GM21825 (cell line): ENCODE results near the gene ATXN1L.
A peak's percentile ranks its signal among the peaks of the same experiment; 100 is the strongest.
"Not testable (repeated sequence)": the region's sequence is repeated elsewhere in the genome, so short reads cannot be mapped to it uniquely, and the experiment has no call there.

ENCODE experiments used
- ATAC-seq: cut with Tn5 transposase; IDR thresholded peaks from one replicate; pipeline ENCODE4 v1.9.1; 2021; ENCODE audit warnings: mild to moderate bottlenecking, moderate library complexity; ENCODE audit not compliant: unreplicated experiment

ATXN1L gene

DNA sequence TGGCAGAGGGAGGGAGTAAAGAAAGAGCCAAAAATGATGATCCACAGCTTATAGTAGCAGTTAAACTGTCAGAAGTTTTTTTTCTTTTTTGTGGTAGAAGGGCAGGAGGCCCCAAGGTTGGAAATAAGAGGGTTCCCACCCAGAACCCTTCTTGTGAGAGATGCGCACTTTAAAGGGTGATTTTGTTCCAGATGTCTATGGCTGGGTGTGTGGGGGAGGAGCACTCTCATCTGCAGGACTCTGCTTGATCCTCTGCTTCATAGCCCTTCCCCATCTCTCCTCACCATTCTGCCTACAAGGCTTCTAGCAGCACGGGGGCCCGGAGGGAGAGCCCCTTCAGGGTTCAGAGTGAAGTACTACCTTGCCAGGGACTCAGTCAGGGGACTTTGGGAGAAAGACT, 6.4 kb downstream of the ATXN1L start:
- ATAC-seq: no peak

DNA sequence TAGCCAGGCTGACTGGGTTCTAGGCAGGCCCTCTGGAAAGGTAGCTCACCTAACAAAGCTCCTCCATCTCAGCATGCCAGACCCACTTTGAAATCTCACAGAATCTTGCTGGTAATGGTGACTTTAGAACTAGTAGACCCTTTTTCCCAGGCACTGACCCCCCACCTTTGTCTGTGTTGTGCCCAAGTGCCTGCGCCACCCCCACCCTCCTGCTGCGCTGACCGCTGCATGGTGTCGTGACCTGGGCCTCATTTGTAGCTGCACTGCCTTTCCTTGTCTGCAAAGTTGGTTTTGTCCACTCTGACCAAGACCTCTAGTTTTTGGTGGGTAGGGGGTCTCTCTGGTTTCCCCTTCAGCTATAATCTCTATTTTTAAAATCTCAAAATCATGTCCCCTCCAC, 6.8 kb downstream of the ATXN1L start:
- no peak for ATAC-seq

DNA sequence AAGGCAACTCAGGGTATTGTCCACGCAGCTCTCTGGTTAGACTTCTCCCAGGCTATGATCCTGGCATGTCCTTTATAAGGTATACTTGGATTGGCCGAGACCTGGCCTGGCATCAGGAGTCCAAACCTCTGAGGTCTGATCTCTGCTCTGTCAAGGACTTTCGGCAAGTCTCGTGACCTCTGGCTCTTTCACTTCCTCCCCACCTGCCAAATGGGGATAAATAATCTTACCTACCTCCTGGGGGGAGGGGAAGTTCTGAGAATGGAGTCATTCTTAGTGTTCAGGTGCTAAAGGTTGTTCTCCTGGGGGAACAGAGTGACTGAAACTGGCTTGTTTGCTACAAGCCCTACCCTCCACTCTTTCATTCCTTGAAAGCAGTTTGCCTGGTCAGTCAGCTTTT, 7.6 kb downstream of the ATXN1L start:
- peak; percentile 60 for ATAC-seq

DNA sequence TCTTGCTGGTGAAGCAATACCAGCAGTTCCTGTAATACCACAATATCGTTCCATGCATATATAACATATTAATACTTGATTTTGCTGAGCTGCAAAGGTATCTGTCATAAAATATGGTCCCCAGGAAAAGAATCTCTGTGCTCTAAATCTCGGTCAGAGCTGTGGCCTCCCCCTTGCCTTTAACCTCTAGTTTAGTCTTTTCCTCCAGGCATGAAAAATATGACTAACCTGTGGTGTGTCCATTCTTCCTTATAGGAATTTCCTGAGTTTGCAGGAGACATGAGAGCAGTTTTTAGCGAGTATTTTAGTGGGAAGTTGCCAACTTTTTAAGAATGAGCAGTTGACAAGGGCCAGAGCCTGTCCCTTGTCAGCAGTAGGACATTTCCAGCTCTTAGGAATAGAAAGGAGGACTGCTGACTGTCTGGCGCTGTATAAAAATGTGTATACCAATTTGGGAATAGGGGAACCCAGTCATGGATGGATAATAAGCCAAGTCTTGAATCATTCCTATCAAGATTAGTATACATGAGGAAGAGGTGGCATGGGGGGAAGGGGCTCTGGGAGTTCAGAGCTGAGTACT, 8.7 kb downstream of the ATXN1L start:
- no peak for ATAC-seq

DNA sequence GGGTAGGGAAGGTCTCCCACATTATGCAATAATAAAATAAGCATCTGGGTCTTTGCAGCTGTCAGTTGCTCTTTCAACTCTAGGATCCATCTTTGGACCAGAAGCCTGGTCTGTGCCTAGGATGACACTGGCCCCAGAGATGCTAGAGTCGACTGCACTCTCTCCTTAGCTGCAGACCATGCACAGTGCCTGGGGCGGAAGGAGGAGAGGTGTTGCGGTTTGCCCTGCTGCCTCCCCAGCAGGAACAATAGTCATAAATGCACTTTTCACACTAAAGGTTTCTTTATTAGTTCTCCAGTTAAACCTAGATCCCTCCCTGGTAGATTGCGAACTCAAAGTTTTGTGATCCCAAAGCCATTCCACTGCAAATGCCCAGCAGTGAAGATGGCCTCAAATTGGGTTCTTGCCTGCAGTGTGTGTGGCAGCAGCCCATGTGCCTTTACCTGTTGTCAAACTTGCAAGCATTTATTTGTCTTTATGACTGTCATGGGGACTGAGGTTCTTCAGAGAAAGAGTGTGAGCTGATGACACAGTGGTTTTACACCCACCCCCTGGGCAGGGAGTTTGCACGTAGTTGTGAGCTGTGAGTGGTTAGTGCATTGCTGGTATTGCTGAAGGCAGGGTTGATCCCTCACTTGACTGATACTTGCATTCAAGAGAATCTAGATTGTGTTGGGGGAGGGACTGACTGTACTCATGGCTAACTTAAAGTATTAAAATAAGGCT, 10.3 kb downstream of the ATXN1L start:
- ATAC-seq: no peak

DNA sequence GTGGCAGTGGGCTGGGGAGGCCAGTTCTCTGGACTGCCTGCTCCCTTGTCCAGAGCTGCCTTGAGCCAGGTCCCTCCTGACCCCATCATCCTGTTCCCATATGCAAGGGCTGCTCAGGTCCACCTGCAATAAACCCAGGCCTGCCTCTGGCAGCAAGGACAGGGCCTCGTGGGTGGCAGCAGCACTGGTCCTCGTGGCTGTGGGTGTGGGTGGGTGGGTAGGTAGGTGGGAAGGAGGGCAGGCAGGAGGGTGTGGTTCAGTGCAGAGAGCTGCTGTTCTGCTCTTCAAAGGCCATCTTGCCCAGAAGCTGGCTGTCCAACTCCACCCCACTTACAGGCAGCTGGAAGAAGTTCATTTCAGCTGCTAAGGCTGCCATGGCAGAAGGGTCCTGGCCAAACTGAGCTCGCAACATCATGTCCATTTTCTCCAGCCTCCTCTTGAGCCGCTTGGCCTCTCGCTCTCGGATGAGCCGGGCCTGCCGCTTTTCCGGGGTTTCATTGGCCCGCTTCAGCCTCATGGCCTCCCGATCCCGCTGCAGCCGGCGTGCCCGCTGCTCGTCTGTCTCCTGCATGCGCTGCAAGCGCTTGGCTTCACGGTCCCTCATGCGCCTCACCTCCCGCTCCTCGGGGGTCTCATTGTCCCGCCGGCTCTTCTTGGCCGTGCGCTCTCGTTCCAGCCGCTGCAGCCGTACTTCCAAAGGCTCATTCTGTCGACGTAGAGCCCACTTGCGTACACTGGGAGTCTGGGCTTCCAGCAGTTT, 14.2 kb downstream of the ATXN1L start:
- ATAC-seq: no peak

DNA sequence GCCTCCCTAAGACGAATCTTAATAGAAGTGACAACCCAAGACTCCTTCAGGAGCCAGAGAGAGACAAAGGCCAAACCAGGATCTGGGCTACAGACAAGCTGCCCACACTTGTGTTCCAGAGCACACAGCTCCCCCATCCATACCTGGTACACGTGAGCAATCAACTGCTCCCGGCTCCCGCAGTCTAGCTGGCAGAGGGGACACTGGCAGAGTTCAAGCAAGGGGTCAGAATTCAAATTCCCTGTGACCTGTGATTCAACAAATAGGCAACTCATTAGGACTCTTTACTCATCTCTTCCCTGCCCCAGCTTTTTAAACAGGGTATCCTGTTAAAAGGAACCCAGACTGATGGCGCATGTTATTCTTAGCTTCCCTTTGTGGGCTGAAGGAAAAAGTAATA, 18.2 kb downstream of the ATXN1L start:
- no peak for ATAC-seq

DNA sequence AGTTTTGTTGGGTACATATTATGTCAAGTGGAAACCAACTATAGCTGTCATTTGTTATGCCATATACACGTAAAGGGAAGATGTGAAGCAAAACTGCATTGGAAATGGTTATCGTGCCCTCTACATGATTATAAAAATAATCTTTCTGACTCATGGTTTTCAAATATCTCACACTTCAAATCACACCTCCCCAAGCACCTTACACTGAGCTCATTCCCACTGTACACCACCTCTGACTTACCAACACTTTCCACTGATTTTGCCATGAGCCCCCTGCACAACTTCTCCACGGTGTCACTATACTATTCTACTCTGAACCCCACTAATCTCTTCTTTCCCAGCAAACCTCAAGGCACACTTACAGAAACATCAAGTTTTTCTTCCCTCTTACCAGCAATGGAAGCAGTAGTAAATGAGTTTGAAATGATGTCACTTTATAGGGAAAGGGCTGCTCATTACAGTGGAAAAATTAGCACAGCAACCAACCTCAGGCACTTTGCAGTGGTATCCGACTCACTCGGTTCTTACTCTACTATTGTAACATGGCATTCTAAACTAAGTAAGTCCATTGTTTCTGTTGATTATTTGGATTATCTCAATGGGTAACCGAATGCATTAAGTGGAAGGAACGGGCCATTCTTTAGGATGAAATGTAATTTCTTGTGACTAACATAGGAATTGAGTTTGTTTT, 19.5 kb downstream of the ATXN1L start:
- no peak for ATAC-seq

DNA sequence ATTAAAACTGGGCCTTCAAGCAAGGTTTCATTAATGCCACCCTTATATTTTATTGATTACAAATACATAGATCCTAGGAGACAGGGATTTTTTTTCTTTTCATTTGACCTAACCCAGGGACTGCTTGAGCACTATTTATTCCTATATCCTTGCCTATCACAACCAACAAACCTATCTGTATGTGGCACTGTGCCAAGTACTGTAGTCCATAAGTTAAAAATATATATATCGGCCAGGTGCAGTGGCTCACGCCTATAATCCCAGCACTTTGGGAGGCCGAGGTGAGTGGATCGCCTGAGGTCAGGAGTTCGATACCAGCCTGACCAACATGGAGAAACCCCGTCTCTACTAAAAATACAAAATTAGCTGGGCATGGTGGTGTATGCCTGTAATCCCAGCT, 21.4 kb downstream of the ATXN1L start:
- not testable (repeated sequence) for ATAC-seq

DNA sequence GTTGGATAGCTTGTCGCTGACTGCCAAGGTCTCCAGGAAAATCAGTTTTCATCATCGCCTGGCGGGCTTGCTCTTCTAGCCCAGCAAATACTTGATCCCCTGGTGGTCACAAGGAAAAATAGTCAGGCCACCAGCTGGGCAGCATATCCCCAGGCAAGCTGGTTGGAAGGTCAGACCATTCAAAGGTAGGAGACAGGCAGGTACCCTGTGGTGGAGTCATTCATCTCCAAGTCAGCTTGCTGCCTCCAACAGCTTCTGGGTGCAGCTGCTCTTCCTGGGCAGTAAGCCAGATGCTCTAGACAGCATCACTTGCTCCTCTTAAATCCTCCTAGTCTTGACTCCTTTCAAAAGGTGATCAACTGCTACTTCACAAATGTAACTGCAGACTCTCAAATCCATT, 22.2 kb downstream of the ATXN1L start:
- ATAC-seq: no peak

DNA sequence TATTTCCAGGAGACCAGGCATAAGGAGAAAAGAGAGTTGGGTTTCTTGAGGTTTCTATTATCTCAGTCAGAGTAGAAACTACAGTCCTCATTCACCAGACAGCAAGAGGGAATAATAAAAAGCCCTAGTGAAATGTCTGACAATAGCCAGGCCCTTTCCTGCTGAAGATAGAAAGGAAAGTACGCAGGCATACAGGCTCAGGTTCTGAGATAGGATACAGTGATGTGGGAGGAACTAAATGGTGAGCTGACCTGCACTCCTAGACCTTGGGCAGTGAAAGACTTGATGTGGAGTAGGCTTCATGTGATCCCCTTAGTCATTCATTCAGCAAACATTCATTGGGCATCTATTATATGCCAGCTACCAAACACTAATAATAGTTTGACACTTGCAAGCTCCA, 23.3 kb downstream of the ATXN1L start:
- no peak for ATAC-seq

DNA sequence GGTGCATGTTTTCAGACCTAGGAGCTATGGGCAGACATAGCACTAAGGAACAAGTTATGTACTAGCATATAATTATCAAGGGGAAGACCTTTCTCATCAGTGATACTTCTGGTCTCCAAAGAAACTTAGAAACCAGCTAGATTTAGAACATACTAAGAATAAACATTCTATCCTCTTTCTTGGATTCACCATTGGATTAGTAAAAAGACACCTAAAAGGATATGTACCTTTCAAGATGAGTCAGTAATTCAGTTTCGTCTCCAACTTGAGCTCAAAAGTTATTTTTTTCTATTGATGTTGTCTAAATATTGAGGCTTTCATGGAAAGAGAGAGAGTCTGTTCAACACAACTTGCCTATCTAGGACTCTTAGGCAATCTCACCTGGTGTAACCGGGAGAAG, 25.0 kb downstream of the ATXN1L start:
- no peak for ATAC-seq

DNA sequence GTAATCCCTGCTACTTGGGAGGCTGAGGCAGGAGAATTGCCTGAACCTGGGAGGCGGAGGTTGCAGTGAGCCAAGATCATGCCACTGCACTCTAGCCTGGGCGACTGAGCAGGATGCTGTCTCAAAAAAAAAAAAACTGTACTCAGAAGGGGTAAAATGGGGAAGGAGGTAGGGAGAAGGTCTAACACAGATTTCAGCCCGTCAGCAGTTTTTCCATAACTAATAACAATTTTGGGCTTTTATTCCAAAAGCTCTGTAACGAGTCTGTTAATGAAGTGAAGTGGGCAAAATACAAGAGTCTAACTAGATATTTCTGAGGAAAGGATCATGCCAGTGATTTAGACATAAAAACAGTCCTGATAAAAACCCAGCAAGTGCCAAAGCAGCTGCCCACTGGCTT, 27.4 kb downstream of the ATXN1L start:
- no peak for ATAC-seq

DNA sequence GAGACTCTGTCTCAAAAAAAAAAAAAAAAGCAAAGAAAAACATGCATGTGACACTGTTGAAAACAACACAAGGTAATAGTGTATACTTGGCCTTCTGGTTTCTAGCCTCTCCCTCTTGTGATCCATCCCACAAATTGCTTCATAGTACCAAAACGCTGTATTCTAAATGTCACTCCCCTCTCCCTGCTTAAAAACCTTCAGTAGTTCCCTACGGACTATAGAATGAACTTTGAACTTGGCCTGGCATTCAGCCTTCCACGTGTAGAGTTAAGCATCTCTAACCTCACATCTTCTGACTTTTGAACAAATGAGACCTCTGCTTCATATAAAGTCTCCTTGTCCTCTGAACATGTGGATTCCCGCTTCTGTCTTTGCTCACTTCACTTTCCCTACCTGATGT, 33.1 kb downstream of the ATXN1L start:
- ATAC-seq: no peak

DNA sequence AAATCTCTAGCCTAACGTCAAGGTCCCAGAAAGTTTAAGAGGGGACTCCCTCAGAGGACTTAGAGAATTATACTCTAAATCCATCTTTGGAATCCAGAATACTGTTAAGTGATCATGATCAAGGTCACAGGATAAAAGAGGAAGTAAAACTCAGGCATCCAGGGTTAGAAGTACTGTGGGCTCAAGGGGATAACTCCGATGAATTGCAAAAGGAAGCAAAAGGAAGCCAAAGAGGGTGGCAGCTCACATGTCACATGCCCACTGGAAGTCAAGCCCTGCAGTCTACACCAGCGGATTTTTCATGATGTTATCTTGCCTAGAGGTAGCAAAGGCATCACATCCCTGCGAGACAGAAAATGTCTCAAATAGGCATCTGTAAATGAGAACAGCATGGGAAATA, 34.4 kb downstream of the ATXN1L start:
- no peak for ATAC-seq

DNA sequence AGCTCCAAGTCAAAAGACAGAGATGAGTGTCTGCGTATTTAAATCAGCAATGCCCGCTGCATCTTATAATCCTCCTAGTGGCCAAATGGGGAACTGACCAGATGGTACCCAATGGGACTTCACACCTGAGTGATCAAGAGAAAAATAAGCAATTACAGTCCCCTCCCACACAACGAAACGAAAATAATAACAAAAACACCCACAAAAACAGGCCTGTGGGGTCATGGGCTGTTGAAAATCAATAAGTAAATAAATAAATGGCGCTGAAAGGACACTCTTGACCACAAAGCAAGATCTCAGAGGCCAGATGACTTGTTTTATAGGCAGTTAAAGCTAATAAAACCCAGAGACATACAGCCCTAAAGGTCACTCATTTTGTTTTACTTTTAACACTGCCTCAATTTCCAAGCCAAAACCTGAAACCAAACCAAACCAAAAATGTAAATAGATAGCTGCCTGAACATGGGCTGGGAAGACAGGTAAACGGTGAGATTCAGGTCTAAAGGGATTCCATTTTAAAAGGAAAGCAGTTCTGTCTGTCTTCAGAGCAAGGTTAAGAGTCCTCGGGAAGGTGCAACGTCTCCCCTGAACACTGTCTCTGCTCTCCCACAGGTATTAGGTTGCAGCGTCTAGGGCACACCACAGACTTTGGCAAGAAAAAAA, 36.9 kb downstream of the ATXN1L start:
- ATAC-seq: peak; percentile 42

DNA sequence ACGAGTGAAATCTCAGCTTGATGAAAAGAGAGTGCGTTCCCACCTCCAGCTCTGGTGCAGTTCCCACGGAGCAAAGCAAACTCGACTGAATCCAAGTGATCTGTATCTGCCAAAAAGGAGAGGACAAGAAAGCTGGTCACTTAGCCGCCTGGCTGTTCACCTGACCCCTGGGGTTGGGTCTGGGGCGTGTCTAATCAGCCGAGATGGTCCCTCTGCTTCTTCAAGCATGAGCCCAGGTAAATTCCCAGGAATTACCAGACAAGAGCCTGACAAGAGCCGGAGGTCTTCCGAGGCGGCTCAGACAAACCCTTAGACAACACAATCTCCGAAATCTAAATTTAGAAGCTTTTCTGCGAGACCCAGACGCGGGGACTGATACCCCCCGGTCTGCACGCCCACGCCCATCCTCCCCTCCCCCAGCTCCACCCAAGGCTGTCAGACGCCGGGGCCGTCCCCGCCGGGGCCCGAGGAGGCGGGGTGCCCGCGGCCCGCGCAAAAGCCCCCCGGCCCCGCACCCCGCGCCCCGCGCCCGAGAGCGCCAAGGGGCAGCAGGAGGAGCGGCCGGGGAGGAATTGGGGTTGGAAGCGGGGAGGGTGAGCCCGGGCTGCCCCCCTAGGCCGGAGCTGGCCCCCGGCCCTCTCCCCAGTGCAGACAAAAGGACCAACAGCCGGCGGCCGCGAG, 37.5 kb downstream of the ATXN1L start:
- ATAC-seq: peak; percentile 41

DNA sequence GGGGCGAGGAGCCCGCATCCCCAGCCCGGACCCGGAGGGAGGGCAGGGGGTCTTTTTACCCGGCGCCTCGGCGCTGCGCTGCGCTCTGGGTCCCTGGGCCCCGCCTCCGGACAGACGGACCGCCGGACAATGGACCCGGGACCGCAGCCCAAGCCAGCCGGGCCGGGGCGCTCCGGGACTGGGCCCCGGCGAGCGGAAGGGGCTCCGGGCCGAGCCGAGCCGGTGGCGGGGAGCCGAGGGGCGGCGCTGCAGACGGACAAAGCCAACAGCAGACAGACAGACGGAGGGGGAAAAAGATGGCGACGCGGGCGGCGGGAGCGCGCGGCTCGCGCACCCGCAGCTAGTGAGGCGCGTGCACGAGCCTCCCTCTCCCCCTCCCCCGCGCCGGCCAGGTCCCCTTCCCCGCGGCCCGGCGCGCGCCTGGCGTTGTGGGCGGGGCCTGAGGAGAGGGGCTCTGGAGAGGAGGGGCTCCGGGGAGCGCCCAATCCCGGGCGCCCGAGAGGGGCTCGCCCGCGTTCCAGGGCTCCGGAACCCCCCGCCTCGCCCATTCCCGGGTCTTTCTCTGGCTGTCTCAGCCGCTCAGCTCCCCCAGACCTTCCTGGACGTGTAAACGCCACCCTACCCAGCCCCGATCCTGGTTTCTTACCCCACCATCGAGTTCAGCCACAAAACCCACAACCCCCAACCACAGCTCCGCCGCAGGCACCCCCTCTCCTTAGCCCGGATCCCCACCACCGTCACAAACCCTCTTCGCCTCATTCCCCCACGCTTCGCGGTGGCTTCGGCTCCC, 38.3 kb downstream of the ATXN1L start, which contains the start of gene ZNF821:
TSS of gene ZNF821 (minus strand) at position 334 of the 790 bp plus-strand sequence. CDS start 4,236 bp downstream, outside the sequence.
- ATAC-seq: peak; percentile 49

DNA sequence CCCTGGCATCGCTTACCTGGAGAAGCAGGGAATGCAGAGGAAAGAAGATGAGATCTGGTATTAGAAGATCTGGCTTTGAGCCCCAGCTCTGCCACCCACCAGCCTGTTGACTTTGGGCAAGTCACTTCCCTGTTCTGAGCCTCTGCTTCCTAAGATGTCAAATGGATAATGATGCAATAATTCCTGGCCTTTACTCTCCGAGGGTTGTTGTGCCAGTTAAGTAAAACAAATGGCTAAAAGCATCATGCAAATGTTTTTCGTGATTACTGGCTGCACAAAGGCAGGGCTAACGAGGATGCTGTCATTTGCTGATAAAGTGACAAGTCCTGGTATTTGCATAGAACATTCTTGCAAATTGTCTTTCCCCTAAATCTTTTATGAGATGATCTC, 39.5 kb downstream of the ATXN1L start:
- no peak for ATAC-seq

DNA sequence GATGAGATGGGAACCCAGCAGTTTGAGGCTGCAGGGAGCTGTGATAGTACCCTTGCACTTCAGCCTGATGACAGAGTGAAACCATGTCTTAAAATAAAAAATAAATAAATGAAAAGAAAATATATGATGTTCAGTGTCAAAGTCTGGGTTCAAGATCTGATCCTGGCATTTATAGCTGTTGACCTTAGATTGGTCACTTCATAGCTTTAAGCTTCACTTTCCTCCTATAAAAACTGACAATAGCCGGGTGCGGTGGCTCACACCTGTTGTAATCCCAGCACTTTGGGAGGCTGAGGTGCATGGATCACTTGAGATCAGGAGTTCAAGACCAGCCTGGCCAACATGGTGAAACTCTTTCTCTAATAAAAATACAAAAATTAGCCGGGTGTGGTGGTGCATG, 43.4 kb downstream of the ATXN1L start:
- ATAC-seq: no peak
